Endothelial cell of umbilical vein (primary cell): Measurements from ENCODE around the gene NAA10. TPM values are rescaled to one million over a fixed set of nuclear protein-coding genes. Genes with fewer than 3 reads are reported as not detected.
"Not testable (repeated sequence)": the region's sequence is repeated elsewhere in the genome, so short reads cannot be mapped to it uniquely, and the experiment has no call there.

ENCODE experiments used
- BruUV-seq: library from RNA; stranded (reverse); fragments of 400-500 nt; replicated peaks from 2 replicates; lab custom pipeline; 2021; lab: Mats Ljungman, UMichigan
- CTCF ChIA-PET: fragments of 300-600, 350-600 bp; sonication (Branson Sonifier 250); formaldehyde crosslinking; loops from one replicate; lab custom pipeline; 2021; ENCODE audit warnings: antibody characterized with exemption, inconsistent platforms; lab: Charles Lee
- POLR2A ChIA-PET: fragments of 300-600, 350-600 bp; sonication (Branson Sonifier 250); formaldehyde crosslinking; loops from one replicate; lab custom pipeline; 2021; ENCODE audit warnings: antibody characterized with exemption, inconsistent platforms; lab: Charles Lee
- DNase-seq: peaks from one replicate; pipeline ENCODE4 v3.0.0-alpha.2; 2011; ENCODE audit warnings: low read depth, low spot score
- FAIRE-seq: peaks from 2 replicates; lab custom pipeline; 2011; peaks lifted over from hg19 to GRCh38; lab: Jason Lieb, UNC
- H2AFZ ChIP-seq: 2 replicates; pipeline ENCODE4 v1.6.0; 2012; ENCODE audit warnings: low read depth, low read length, control low read depth, inconsistent platforms
- H3K27ac ChIP-seq: 2 replicates; pipeline ENCODE4 v1.5.1; 2011; ENCODE audit warnings: low read depth, mild to moderate bottlenecking, control low read depth, low read length, moderate library complexity; ENCODE audit not compliant: insufficient read depth
- H3K27me3 ChIP-seq, 2 experiments: 2 replicates each; pipeline versions ENCODE4 v1.6.0 to v1.6.1; 2011; ENCODE audit warnings: low read length in 2 of 2, mixed read lengths in 1 of 2; ENCODE audit not compliant: control insufficient read depth in 2 of 2, insufficient read depth in 2 of 2
- H3K36me3 ChIP-seq, 2 experiments: 2 replicates in 1 of 2; 3 replicates in 1 of 2; pipeline ENCODE4 v1.5.1; 2011; ENCODE audit warnings: low read length in 2 of 2, mild to moderate bottlenecking in 1 of 2, moderate library complexity in 1 of 2; ENCODE audit not compliant: control insufficient read depth in 2 of 2, insufficient read depth in 2 of 2; ENCODE audit errors: extremely low read depth in 1 of 2
- H3K4me1 ChIP-seq: 3 replicates; pipeline ENCODE4 v1.5.1; 2011; ENCODE audit warnings: mild to moderate bottlenecking, low read length; ENCODE audit not compliant: control insufficient read depth, insufficient read depth; ENCODE audit errors: extremely low read depth
- H3K4me2 ChIP-seq: 2 replicates; pipeline ENCODE4 v1.6.1; 2011; ENCODE audit warnings: low read length, control low read depth, mixed read lengths; ENCODE audit not compliant: insufficient read depth
- H3K4me3 ChIP-seq, 3 experiments: fragments of 200-600 bp in 1 of 3; sonication (generic), shearing (Covaris generic) in 1 of 3; replicated peaks in 1 of 3; 2 replicates each; pipeline ENCODE4 v1.5.1; 2011 to 2016; ENCODE audit warnings: control low read depth in 3 of 3, low read length in 3 of 3, mild to moderate bottlenecking in 2 of 3, inconsistent platforms in 1 of 3, low read depth in 1 of 3, moderate library complexity in 1 of 3; ENCODE audit not compliant: insufficient read depth in 1 of 3
- H3K79me2 ChIP-seq: 2 replicates; pipeline ENCODE4 v1.6.0; 2012; ENCODE audit warnings: low read length, inconsistent platforms; ENCODE audit not compliant: control insufficient read depth, insufficient read depth
- H3K9ac ChIP-seq: replicated peaks from 2 replicates; pipeline ENCODE3; 2011; ENCODE audit warnings: low read length, control low read depth; ENCODE audit not compliant: insufficient read depth; ENCODE audit errors: extremely low read depth
- H3K9me1 ChIP-seq: replicated peaks from 3 replicates; pipeline ENCODE4 v1.6.0; 2011; ENCODE audit warnings: mild to moderate bottlenecking, low read length; ENCODE audit not compliant: control insufficient read depth, insufficient read depth; ENCODE audit errors: extremely low read depth
- H3K9me3 ChIP-seq: replicated peaks from 2 replicates; pipeline ENCODE4 v1.5.1; 2012; ENCODE audit warnings: low read length, inconsistent platforms; ENCODE audit not compliant: control insufficient read depth, insufficient read depth
- H4K20me1 ChIP-seq: replicated peaks from 2 replicates; pipeline ENCODE3; 2011; ENCODE audit warnings: mild to moderate bottlenecking, low read length; ENCODE audit not compliant: control insufficient read depth, insufficient read depth; ENCODE audit errors: extremely low read depth
- CTCF ChIP-seq, 2 donors: IDR thresholded peaks; 1 replicate in 1 of 2; 2 replicates in 1 of 2; pipeline ENCODE4 v1.5.1; 2011; ENCODE audit warnings: low read length in 2 of 2, mild to moderate bottlenecking in 2 of 2, moderate library complexity in 2 of 2, control low read depth in 1 of 2, inconsistent platforms in 1 of 2, low read depth in 1 of 2; ENCODE audit not compliant: insufficient read depth in 1 of 2; ENCODE audit errors: extremely low read depth in 1 of 2
- EZH2 ChIP-seq: IDR thresholded peaks from 2 replicates; pipeline ENCODE4 v1.6.1; 2012; ENCODE audit warnings: borderline replicate concordance, low read depth, mild to moderate bottlenecking, moderate library complexity, low read length, inconsistent platforms; ENCODE audit not compliant: severe bottlenecking
- FOS ChIP-seq: IDR thresholded peaks from 2 replicates; pipeline ENCODE4 v1.6.1; 2011; ENCODE audit warnings: mild to moderate bottlenecking, low read length, moderate library complexity, borderline replicate concordance; ENCODE audit not compliant: insufficient read depth
- GATA2 ChIP-seq: IDR thresholded peaks from 2 replicates; pipeline ENCODE4 v1.7.0; 2011; ENCODE audit warnings: low read depth, mild to moderate bottlenecking, moderate library complexity, mixed read lengths, low read length; ENCODE audit not compliant: insufficient read length, insufficient read depth
- JUN ChIP-seq: IDR thresholded peaks from 2 replicates; pipeline ENCODE4 v1.6.1; 2011; ENCODE audit warnings: borderline replicate concordance, low read depth; ENCODE audit not compliant: insufficient read length, insufficient read depth
- MAX ChIP-seq: IDR thresholded peaks from 2 replicates; pipeline ENCODE4 v1.6.1; 2011; ENCODE audit not compliant: insufficient read depth, insufficient read length
- MYC ChIP-seq: IDR thresholded peaks from one replicate; pipeline ENCODE4 v1.6.1; 2011; ENCODE audit warnings: mild to moderate bottlenecking, low read depth, low read length
- POLR2A ChIP-seq: IDR thresholded peaks from 2 replicates; pipeline ENCODE4 v1.6.1; 2012; ENCODE audit warnings: low read depth, mild to moderate bottlenecking, control low read depth, low read length
- POLR2AphosphoS5 ChIP-seq: IDR thresholded peaks from 2 replicates; pipeline ENCODE4 v1.6.1; 2012; ENCODE audit warnings: low read depth, mild to moderate bottlenecking, control low read depth, low read length, moderate library complexity; ENCODE audit not compliant: insufficient read depth
- dilution Hi-C: fragments of 300-500 bp; cut with MboI; formaldehyde crosslinking; loops from one replicate; pipeline ENCODE4 v1.15.0; 2019; ENCODE audit warnings: low sequenced_read_pairs; ENCODE audit not compliant: extremely low pct_ligation_motif_present
- intact Hi-C: fragments of 100-400 bp; cut with micrococcal nuclease; formaldehyde crosslinking; loops from one replicate; pipeline ENCODE4 v1.10.0; 2022
- polyA plus RNA-seq, 4 experiments: library from polyadenylated mRNA; depleted of rRNA in 3 of 4; stranded (reverse) in 3 of 4; unstranded in 1 of 4; fragments of >200 nt; gene quantifications; 2 replicates each; pipeline versions ENCODE4 v1.2.1 to v1.2.3, GENCODE V29; 2011 to 2012; ENCODE audit warnings: missing spikeins in 1 of 4
- total RNA-seq: library from RNA; stranded (reverse); gene quantifications from 2 replicates; pipeline ENCODE4 v1.2.3, GENCODE V29; 2021

NAA10 gene
- total and polyA plus RNA-seq, 2 donors (not counting 3 experiments of a cell fraction or from before 2014, with no cell fraction given) = 141 to 144 TPM

- Histone ChIP-seq H3K9me1 (no peaks in the 10 kb centered on the region), H3K27me3 (no peaks in the 10 kb centered on the region), H3K9ac (no peak overlapping the region), H3K27ac (no peak overlapping the region), H3K36me3 (no peaks in the 10 kb centered on the region), H3K4me3 (no peak overlapping the region), H3K79me2 (no peaks in the 10 kb centered on the region), H3K4me2 (no peak overlapping the region), H3K4me1 (peaks cover 10% of the 10 kb centered on the region), H2AFZ (no peak overlapping the region), H3K9me3 (no peaks in the 10 kb centered on the region), H4K20me1 (no peaks in the 10 kb centered on the region)
- no TSS peak for BruUV-seq
- intact Hi-C loops = no loop called here
- FAIRE-seq (no peak), DNase-seq (no peak)
- CTCF ChIA-PET = interaction anchor here (1.5 kb wide), 1 partner anchor 10 kb away, joined by 3 read pairs; the partner anchor contains the start of gene HCFC1
- POLR2A ChIA-PET = interaction anchor here (0.6 kb wide), 1 partner anchor 156 kb away, joined by 3 read pairs; no protein-coding TSS in a partner anchor
- dilution Hi-C loops = no loop called here
- TF ChIP-seq POLR2AphosphoS5 = no peak
- TF ChIP-seq FOS = no peak
- no peak for TF ChIP-seq JUN
- no peak for TF ChIP-seq CTCF (IDR thresholded peaks at IDR 0.05; ENCODE audit: extremely low read depth in 1 of 2, insufficient read depth in 1 of 2, low read depth in 1 of 2, low read length in 2 of 2)
- TF ChIP-seq MYC = no peak
- TF ChIP-seq GATA2 = no peak
- no peak for TF ChIP-seq EZH2
- no peak for TF ChIP-seq MAX
- no peak for TF ChIP-seq POLR2A
Measured at GRCh38 chrX:153981231-153981630, 46.4 kb upstream of the NAA10 start.

- H4K20me1 ChIP-seq, H3K9ac ChIP-seq, FAIRE-seq, H3K4me3 ChIP-seq, POLR2A ChIA-PET, H3K9me3 ChIP-seq, H3K27me3 ChIP-seq, H3K36me3 ChIP-seq, DNase-seq, H3K4me2 ChIP-seq, H3K27ac ChIP-seq, H2AFZ ChIP-seq, H3K9me1 ChIP-seq, H3K4me1 ChIP-seq, BruUV-seq, intact Hi-C loops, H3K79me2 ChIP-seq, dilution Hi-C loops: not testable (repeated sequence)
- CTCF ChIA-PET = interaction anchor here (1.5 kb wide), 1 partner anchor 9 kb away, joined by 3 read pairs; the partner anchor contains the start of gene HCFC1
Measured at GRCh38 chrX:153980394-153980793, 45.6 kb upstream of the NAA10 start.
